Gastrocnemius medialis (tissue), 4 donors: Measurements from ENCODE around the gene INTS15. TPM values are rescaled to one million over a fixed set of nuclear protein-coding genes. Genes with fewer than 3 reads are reported as not detected.

ENCODE experiments used
- ATAC-seq, 2 donors: fragments of 150-250 bp; one replicate each; pipeline ENCODE4 v1.9.1; 2016
- DNase-seq, 2 donors: peaks; one replicate each; pipeline ENCODE4 v3.0.0-alpha.2; 2019
- H3K27ac ChIP-seq, 4 donors: fragments of 200-600 bp; sonication (generic); 1 replicate in 1 of 4; 2 replicates in 3 of 4; pipeline ENCODE4 v1.5.1; 2016 to 2018; ENCODE audit warnings: mild to moderate bottlenecking in 2 of 4, moderate library complexity in 1 of 4
- H3K27me3 ChIP-seq, 3 donors: fragments of 200-600 bp; sonication (generic) in 2 of 3; 1 replicate in 1 of 3; 2 replicates in 2 of 3; pipeline versions ENCODE4 v1.5.1 to v1.6.0; 2016 to 2019; ENCODE audit warnings: mild to moderate bottlenecking in 1 of 3, moderate library complexity in 1 of 3
- H3K36me3 ChIP-seq, 2 donors: fragments of 200-600 bp; sonication (generic) in 1 of 2; one replicate each; pipeline ENCODE4 v1.5.1; 2017 to 2018
- H3K4me1 ChIP-seq, 2 donors: fragments of 200-600 bp; sonication (generic) in 1 of 2; one replicate each; pipeline ENCODE4 v1.5.1; 2016 to 2017; ENCODE audit warnings: mild to moderate bottlenecking in 2 of 2
- H3K4me3 ChIP-seq, 4 donors: fragments of 200-600 bp; sonication (generic) in 3 of 4; 1 replicate in 1 of 4; 2 replicates in 3 of 4; pipeline ENCODE4 v1.5.1; 2016 to 2019; ENCODE audit warnings: mild to moderate bottlenecking in 2 of 4
- H3K9me3 ChIP-seq, 3 donors: fragments of 200-600 bp; sonication (generic) in 2 of 3; 1 replicate in 1 of 3; 2 replicates in 2 of 3; pipeline ENCODE4 v1.5.1; 2016 to 2019
- POLR2A ChIP-seq, 2 donors: fragments of 450-650 bp; IDR thresholded peaks; one replicate each; pipeline ENCODE4 v1.6.1; 2017; ENCODE audit warnings: antibody characterized with exemption in 2 of 2, mild to moderate bottlenecking in 2 of 2, moderate library complexity in 2 of 2
- in situ Hi-C, 4 donors: fragments of 200-750 bp; cut with MboI; loops; one replicate each; pipeline versions ENCODE4 v1.15.0 to v1.8.0; 2017; ENCODE audit warnings: low sequenced_read_pairs in 4 of 4
- intact Hi-C: fragments of 100-400 bp; cut with DNase I; formaldehyde crosslinking; loops from one replicate; pipeline ENCODE4 v1.15.1; 2023; ENCODE audit warnings: low total_unique reads
- total RNA-seq, 4 donors: library from RNA; depleted of rRNA; stranded (reverse); fragments of >200 nt; gene quantifications; one replicate each; pipeline versions ENCODE4 v1.1.0 to v1.2.3, GENCODE V29; 2016
- TF ChIP-seq, protein P1 (sequence below), 5 experiments: fragments of 450-650 bp in 3 of 5; fragments of 200-600 bp in 2 of 5; sonication (generic) in 2 of 5; IDR thresholded peaks in 4 of 5; conservative IDR thresholded peaks in 1 of 5; 1 replicate in 4 of 5; 2 replicates in 1 of 5; pipeline ENCODE4 v1.5.1; 2016 to 2019; ENCODE audit warnings: antibody characterized with exemption in 5 of 5, mild to moderate bottlenecking in 3 of 5, moderate library complexity in 3 of 5

The INTS15 gene
- total RNA-seq, 4 donors from 2014 or later = 20.1 to 30.4 (median 26.1) TPM

DNA sequence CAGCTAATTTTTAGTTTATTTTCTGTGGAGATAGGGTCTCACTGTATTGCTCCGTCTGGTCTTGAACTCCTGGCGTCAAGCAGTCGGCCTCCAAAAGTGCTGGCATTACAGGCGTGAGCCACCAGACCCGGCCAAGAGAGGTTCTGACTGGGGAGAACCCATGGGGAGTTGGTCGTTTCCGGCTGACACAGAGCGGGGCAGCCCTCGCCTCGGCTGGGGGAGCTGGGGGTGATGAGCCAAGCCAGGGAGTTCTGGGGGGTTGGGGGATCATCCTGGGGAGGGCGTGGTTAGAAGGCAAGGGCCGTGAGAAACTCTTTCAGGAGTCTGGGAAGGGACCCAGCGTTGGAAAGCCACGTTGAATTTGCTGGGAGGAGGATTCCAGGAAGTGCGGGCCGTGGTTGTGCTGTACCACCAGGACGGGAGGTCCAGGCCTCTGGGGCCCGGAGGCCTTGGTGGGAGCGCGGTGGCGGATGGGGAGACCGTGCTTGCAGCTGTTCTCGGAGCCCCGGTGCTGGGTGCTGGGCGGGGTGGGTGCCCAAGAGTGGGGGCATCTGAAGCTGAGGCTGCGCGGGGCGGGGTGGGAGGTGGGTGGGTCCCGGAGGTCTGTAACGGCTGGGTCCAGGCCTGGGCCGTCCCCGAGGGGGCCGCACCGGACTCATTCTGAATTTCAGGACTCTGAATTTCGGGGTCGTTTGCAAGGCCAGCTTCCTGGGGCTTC lies 17.2 kb downstream of the INTS15 start:
- ATAC-seq = no peak
- Histone ChIP-seq H3K27me3 (no peaks in the 10 kb centered on the region), H3K4me1 (no peaks in the 10 kb centered on the region), H3K36me3 (peaks cover 0 to 40% of the 10 kb centered on the region in 2 donors), H3K9me3 (no peaks in the 10 kb centered on the region), H3K27ac (no peak overlapping the region), H3K4me3 (no peak overlapping the region)
- intact Hi-C loops = no loop called here
- DNase-seq = no peak
- in situ Hi-C loops = no loop called here
- TF ChIP-seq POLR2A (IDR thresholded peaks at IDR 0.05) = no peak
- TF ChIP-seq, protein P1, sequence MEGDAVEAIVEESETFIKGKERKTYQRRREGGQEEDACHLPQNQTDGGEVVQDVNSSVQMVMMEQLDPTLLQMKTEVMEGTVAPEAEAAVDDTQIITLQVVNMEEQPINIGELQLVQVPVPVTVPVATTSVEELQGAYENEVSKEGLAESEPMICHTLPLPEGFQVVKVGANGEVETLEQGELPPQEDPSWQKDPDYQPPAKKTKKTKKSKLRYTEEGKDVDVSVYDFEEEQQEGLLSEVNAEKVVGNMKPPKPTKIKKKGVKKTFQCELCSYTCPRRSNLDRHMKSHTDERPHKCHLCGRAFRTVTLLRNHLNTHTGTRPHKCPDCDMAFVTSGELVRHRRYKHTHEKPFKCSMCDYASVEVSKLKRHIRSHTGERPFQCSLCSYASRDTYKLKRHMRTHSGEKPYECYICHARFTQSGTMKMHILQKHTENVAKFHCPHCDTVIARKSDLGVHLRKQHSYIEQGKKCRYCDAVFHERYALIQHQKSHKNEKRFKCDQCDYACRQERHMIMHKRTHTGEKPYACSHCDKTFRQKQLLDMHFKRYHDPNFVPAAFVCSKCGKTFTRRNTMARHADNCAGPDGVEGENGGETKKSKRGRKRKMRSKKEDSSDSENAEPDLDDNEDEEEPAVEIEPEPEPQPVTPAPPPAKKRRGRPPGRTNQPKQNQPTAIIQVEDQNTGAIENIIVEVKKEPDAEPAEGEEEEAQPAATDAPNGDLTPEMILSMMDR (IDR thresholded peaks at IDR 0.05 in 4 of 5, conservative IDR thresholded peaks at IDR 0.05 in 1 of 5) = no peak

GRCh38 chr7:6607651-6608051 lies 17.8 kb downstream of the INTS15 start:
- Histone ChIP-seq H3K4me1 (no peaks in the 10 kb centered on the region), H3K36me3 (peaks cover 0 to 34% of the 10 kb centered on the region in 2 donors), H3K27me3 (no peaks in the 10 kb centered on the region), H3K27ac (no peak overlapping the region), H3K4me3 (no peak overlapping the region), H3K9me3 (no peaks in the 10 kb centered on the region)
- intact Hi-C loops (no loop called here), in situ Hi-C loops (no loop called here)
- DNase-seq (no peak), ATAC-seq (no peak)
- no peak for TF ChIP-seq POLR2A (IDR thresholded peaks at IDR 0.05)
- TF ChIP-seq, protein P1 (IDR thresholded peaks at IDR 0.05 in 4 of 5, conservative IDR thresholded peaks at IDR 0.05 in 1 of 5) = no peak

DNA sequence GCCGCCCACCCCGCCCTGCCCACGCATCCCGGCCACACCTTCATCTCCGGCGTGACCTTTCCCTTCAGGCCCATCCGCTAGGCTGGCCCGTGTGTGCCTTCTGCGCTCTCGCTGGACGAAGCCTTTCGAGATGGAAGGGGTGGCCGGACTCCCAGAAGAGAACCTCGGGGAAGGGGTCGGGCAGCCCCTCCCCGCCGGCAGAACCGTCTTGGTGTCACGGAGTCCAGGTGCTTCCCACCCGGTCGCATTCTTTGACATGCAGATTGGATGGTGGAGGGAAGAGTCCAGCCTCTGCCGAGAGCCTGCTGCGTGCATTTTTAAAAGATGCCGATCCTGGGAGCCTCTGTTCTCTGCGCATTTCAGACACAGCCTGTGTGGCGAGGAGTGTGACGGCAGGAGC lies 18.3 kb downstream of the INTS15 start:
- intact Hi-C loops = no loop called here
- H3K4me1 ChIP-seq = no peaks in the 10 kb centered on the region
- H3K27ac ChIP-seq = no peak overlapping the region
- no peaks in the 10 kb centered on the region for H3K27me3 ChIP-seq
- in situ Hi-C loops = no loop called here
- DNase-seq (no peak), ATAC-seq (no peak)
- H3K36me3 ChIP-seq = peaks cover 0 to 32% of the 10 kb centered on the region in 2 donors
- H3K9me3 ChIP-seq = no peaks in the 10 kb centered on the region
- TF ChIP-seq, protein P1 (IDR thresholded peaks at IDR 0.05 in 4 of 5, conservative IDR thresholded peaks at IDR 0.05 in 1 of 5) = no peak
- TF ChIP-seq POLR2A (IDR thresholded peaks at IDR 0.05) = no peak
- no peak overlapping the region for H3K4me3 ChIP-seq

- ATAC-seq = no peak
These were observed 19.0 kb downstream of the INTS15 start for GRCh38 chr7:6608794-6609193.

GRCh38 chr7:6612819-6613218 lies 23.0 kb downstream of the INTS15 start:
- Histone ChIP-seq H3K36me3 (peaks cover 0 to 10% of the 10 kb centered on the region in 2 donors), H3K4me3 (no peak overlapping the region), H3K4me1 (peaks cover 4 to 5% of the 10 kb centered on the region in 2 donors), H3K9me3 (no peaks in the 10 kb centered on the region), H3K27ac (no peak overlapping the region), H3K27me3 (no peaks in the 10 kb centered on the region)
- TF ChIP-seq POLR2A (IDR thresholded peaks at IDR 0.05) = no peak
- TF ChIP-seq, protein P1 (IDR thresholded peaks at IDR 0.05 in 4 of 5, conservative IDR thresholded peaks at IDR 0.05 in 1 of 5) = no peak
- ATAC-seq (no peak), DNase-seq (no peak)
- in situ Hi-C loops = no loop called here
- intact Hi-C loops = no loop called here

More at GRCh38 chr7:6608794-6609193, 19.0 kb downstream of the INTS15 start:
- H3K36me3 ChIP-seq = peaks cover 0 to 28% of the 10 kb centered on the region in 2 donors
- no peak overlapping the region for H3K27ac ChIP-seq
- H3K9me3 ChIP-seq = no peaks in the 10 kb centered on the region
- no peaks in the 10 kb centered on the region for H3K27me3 ChIP-seq
- no peaks in the 10 kb centered on the region for H3K4me1 ChIP-seq
- DNase-seq = no peak
- TF ChIP-seq POLR2A (IDR thresholded peaks at IDR 0.05) = no peak
- no peak overlapping the region for H3K4me3 ChIP-seq
- intact Hi-C loops (no loop called here), in situ Hi-C loops (no loop called here)
